ENCODE data around the gene CLPSL2. TPM values are rescaled to one million over a fixed set of nuclear protein-coding genes. Genes with fewer than 3 reads are reported as not detected.

The CLPSL2 gene
- total and polyA plus RNA-seq, 2 experiments from 2014 or later = not detected

GRCh38 chr6:35781290-35781689 is 4.9 kb downstream of the CLPSL2 start:
- no peak for DNase-seq (ENCODE audit: low spot score)
- Histone ChIP-seq H3K27ac (no peak overlapping the region), H3K27me3 (no peaks in the 10 kb centered on the region), H3K36me3 (replicated peaks; ENCODE audit: insufficient read depth, low read depth) (no peaks in the 10 kb centered on the region), H3K4me3 (no peak overlapping the region), H3K9me2 (replicated peaks; ENCODE audit: insufficient read depth) (no peaks in the 10 kb centered on the region), H4K20me1 (ENCODE audit: insufficient read depth, poor library complexity, severe bottlenecking) (no peaks in the 10 kb centered on the region), H2AFZ (no peak overlapping the region), H3K4me2 (no peak overlapping the region), H3K79me2 (no peaks in the 10 kb centered on the region), H3K9me3 (ENCODE audit: low read depth) (no peaks in the 10 kb centered on the region), H3K4me1 (ENCODE audit: insufficient read depth) (no peaks in the 10 kb centered on the region)
- TF ChIP-seq EZH2phosphoT487 (IDR thresholded peaks at IDR 0.05; ENCODE audit: low read depth, severe bottlenecking, unreplicated experiment) = no peak
- TF ChIP-seq CTCF (IDR thresholded peaks at IDR 0.05; ENCODE audit: poor library complexity) = no peak
- TF ChIP-seq EZH2 (IDR thresholded peaks at IDR 0.05; ENCODE audit: borderline replicate concordance) = no peak
- 90% methylated on average over 2 of the region's 2 CpGs for WGBS (ENCODE audit: low lambda C conversion rate, missing lambda C conversion rate)

- 86% methylated on average over 3 of the region's 3 CpGs for WGBS (ENCODE audit: low lambda C conversion rate, missing lambda C conversion rate)
- DNase-seq (ENCODE audit: low spot score) = no peak
- Histone ChIP-seq H4K20me1 (ENCODE audit: insufficient read depth, poor library complexity, severe bottlenecking) (no peaks in the 10 kb centered on the region), H3K9me2 (replicated peaks; ENCODE audit: insufficient read depth) (no peaks in the 10 kb centered on the region), H3K9me3 (ENCODE audit: low read depth) (no peaks in the 10 kb centered on the region), H3K27me3 (peaks cover 3% of the 10 kb centered on the region), H2AFZ (no peak overlapping the region), H3K36me3 (replicated peaks; ENCODE audit: insufficient read depth, low read depth) (no peaks in the 10 kb centered on the region), H3K4me3 (no peak overlapping the region), H3K4me2 (no peak overlapping the region), H3K4me1 (ENCODE audit: insufficient read depth) (no peaks in the 10 kb centered on the region), H3K79me2 (no peaks in the 10 kb centered on the region), H3K27ac (no peak overlapping the region)
- TF ChIP-seq EZH2 (IDR thresholded peaks at IDR 0.05; ENCODE audit: borderline replicate concordance) (no peak), EZH2phosphoT487 (IDR thresholded peaks at IDR 0.05; ENCODE audit: low read depth, severe bottlenecking, unreplicated experiment) (no peak), CTCF (IDR thresholded peaks at IDR 0.05; ENCODE audit: poor library complexity) (no peak)
These were observed 6.0 kb downstream of the CLPSL2 start for GRCh38 chr6:35782424-35782823.

- 57% methylated on average over 2 of the region's 2 CpGs for WGBS (ENCODE audit: low lambda C conversion rate, missing lambda C conversion rate)
- H3K9me2 ChIP-seq (replicated peaks; ENCODE audit: insufficient read depth) = no peaks in the 10 kb centered on the region
- H3K9me3 ChIP-seq (ENCODE audit: low read depth) = no peaks in the 10 kb centered on the region
- no peak overlapping the region for H2AFZ ChIP-seq
- no peak for DNase-seq (ENCODE audit: low spot score)
- H3K27ac ChIP-seq = no peak overlapping the region
- peaks cover 19% of the 10 kb centered on the region for H3K27me3 ChIP-seq
- no peaks in the 10 kb centered on the region for H4K20me1 ChIP-seq (ENCODE audit: insufficient read depth, poor library complexity, severe bottlenecking)
- no peaks in the 10 kb centered on the region for H3K36me3 ChIP-seq (replicated peaks; ENCODE audit: insufficient read depth, low read depth)
- no peak overlapping the region for H3K4me2 ChIP-seq
- no peak for TF ChIP-seq EZH2 (IDR thresholded peaks at IDR 0.05; ENCODE audit: borderline replicate concordance)
- no peak for TF ChIP-seq EZH2phosphoT487 (IDR thresholded peaks at IDR 0.05; ENCODE audit: low read depth, severe bottlenecking, unreplicated experiment)
- no peak for TF ChIP-seq CTCF (IDR thresholded peaks at IDR 0.05; ENCODE audit: poor library complexity)
- no peaks in the 10 kb centered on the region for H3K4me1 ChIP-seq (ENCODE audit: insufficient read depth)
- H3K79me2 ChIP-seq = no peaks in the 10 kb centered on the region
- no peak overlapping the region for H3K4me3 ChIP-seq
These were observed 7.8 kb downstream of the CLPSL2 start for GRCh38 chr6:35784200-35784599.

GRCh38 chr6:35786272-35786671 is 9.9 kb downstream of the CLPSL2 start:
- H3K4me3 ChIP-seq = no peak overlapping the region
- H3K36me3 ChIP-seq (replicated peaks; ENCODE audit: insufficient read depth, low read depth) = no peaks in the 10 kb centered on the region
- H2AFZ ChIP-seq = no peak overlapping the region
- no peaks in the 10 kb centered on the region for H3K9me2 ChIP-seq (replicated peaks; ENCODE audit: insufficient read depth)
- TF ChIP-seq CTCF (IDR thresholded peaks at IDR 0.05; ENCODE audit: poor library complexity) = no peak
- TF ChIP-seq EZH2phosphoT487 (IDR thresholded peaks at IDR 0.05; ENCODE audit: low read depth, severe bottlenecking, unreplicated experiment) = no peak
- no peak for TF ChIP-seq EZH2 (IDR thresholded peaks at IDR 0.05; ENCODE audit: borderline replicate concordance)
- no peak overlapping the region for H3K4me2 ChIP-seq
- H3K4me1 ChIP-seq (ENCODE audit: insufficient read depth) = no peaks in the 10 kb centered on the region
- no peaks in the 10 kb centered on the region for H3K79me2 ChIP-seq
- no peaks in the 10 kb centered on the region for H3K9me3 ChIP-seq (ENCODE audit: low read depth)
- DNase-seq (ENCODE audit: low spot score) = no peak
- peaks cover 22% of the 10 kb centered on the region for H3K27me3 ChIP-seq
- WGBS (ENCODE audit: low lambda C conversion rate, missing lambda C conversion rate) = 83% methylated on average over 2 of the region's 2 CpGs
- H4K20me1 ChIP-seq (ENCODE audit: insufficient read depth, poor library complexity, severe bottlenecking) = no peaks in the 10 kb centered on the region
- no peak overlapping the region for H3K27ac ChIP-seq

Measured in hepatocyte (in vitro differentiated cells).